SK-N-SH treated with all-trans-retinoic acid at 6 μM for 48 hours (cell line): Measurements from ENCODE around the gene ZNF514.
A peak's percentile ranks its signal among the peaks of the same experiment; 100 is the strongest.

ENCODE experiments used
- ATAC-seq: fragments of 200-7000 bp; cut with Tn5 transposase; 3 replicates; pipeline ENCODE4 v1.9.1; 2020; ENCODE audit warnings: mild to moderate bottlenecking, moderate library complexity
- ARNTL ChIP-seq: fragments of 450-650 bp; formaldehyde crosslinking; IDR thresholded peaks from 2 replicates; pipeline ENCODE4 v1.5.0; 2020; ENCODE audit warnings: low read depth, mild to moderate bottlenecking, moderate library complexity, borderline replicate concordance
- CREB5 ChIP-seq: fragments of 250-450 bp; sonication (Bioruptor Pico); IDR thresholded peaks from 2 replicates; pipeline ENCODE4 v1.5.1; 2020; ENCODE audit warnings: low read depth, mild to moderate bottlenecking, moderate library complexity
- CSRNP3 ChIP-seq: fragments of 250-450 bp; sonication (Bioruptor Pico); IDR thresholded peaks from 2 replicates; pipeline ENCODE4 v1.5.1; 2021; ENCODE audit warnings: mild to moderate bottlenecking, moderate library complexity
- GLIS3 ChIP-seq: fragments of 250-450 bp; sonication (Bioruptor Pico); IDR thresholded peaks from 2 replicates; pipeline ENCODE4 v1.5.0; 2020; ENCODE audit warnings: mild to moderate bottlenecking, moderate library complexity
- ISL1 ChIP-seq: fragments of 250-450 bp; sonication (Bioruptor Pico); IDR thresholded peaks from 2 replicates; pipeline ENCODE4 v2.1.2; 2022; ENCODE audit warnings: mild to moderate bottlenecking, moderate library complexity
- OSR1 ChIP-seq: fragments of 250-450 bp; sonication (Bioruptor Pico); IDR thresholded peaks from 2 replicates; pipeline ENCODE4 v1.8.0; 2022; ENCODE audit warnings: moderate library complexity, mild to moderate bottlenecking, inconsistent platforms
- POU6F1 ChIP-seq: fragments of 250-450 bp; sonication (Bioruptor Pico); IDR thresholded peaks from 2 replicates; pipeline ENCODE4 v1.8.0; 2021; ENCODE audit warnings: low read depth, mild to moderate bottlenecking, moderate library complexity, borderline replicate concordance
- RARB ChIP-seq: fragments of 250-450 bp; sonication (Bioruptor Pico); IDR thresholded peaks from 2 replicates; pipeline ENCODE4 v1.8.0; 2021; ENCODE audit warnings: mild to moderate bottlenecking, moderate library complexity
- SNAI2 ChIP-seq: fragments of 250-450 bp; sonication (Bioruptor Pico); IDR thresholded peaks from 2 replicates; pipeline ENCODE4 v1.5.0; 2020; ENCODE audit warnings: mild to moderate bottlenecking, moderate library complexity
- TCF4 ChIP-seq: fragments of 250-450 bp; sonication (Bioruptor Pico); IDR thresholded peaks from 2 replicates; pipeline ENCODE4 v1.8.0; 2021; ENCODE audit warnings: mild to moderate bottlenecking, moderate library complexity, borderline replicate concordance
- TOX ChIP-seq: fragments of 250-450 bp; sonication (Bioruptor Pico); IDR thresholded peaks from 2 replicates; pipeline ENCODE4 v1.8.0; 2021; ENCODE audit warnings: mild to moderate bottlenecking, moderate library complexity, borderline replicate concordance
- ZC3H10 ChIP-seq: fragments of 250-450 bp; sonication (Bioruptor Pico); IDR thresholded peaks from 2 replicates; pipeline ENCODE4 v1.5.1; 2021; ENCODE audit warnings: mild to moderate bottlenecking, moderate library complexity
- ZFP30 ChIP-seq: fragments of 450-650 bp; formaldehyde crosslinking; IDR thresholded peaks from 2 replicates; pipeline ENCODE4 v1.5.0; 2022; ENCODE audit warnings: mild to moderate bottlenecking, moderate library complexity
- ZNF565 ChIP-seq: fragments of 450-650 bp; formaldehyde crosslinking; conservative IDR thresholded peaks from 2 replicates; pipeline ENCODE4 v1.5.0; 2020; ENCODE audit warnings: low read depth, mild to moderate bottlenecking, moderate library complexity
- ZNF70 ChIP-seq: fragments of 450-650 bp; formaldehyde crosslinking; IDR thresholded peaks from 2 replicates; pipeline ENCODE4 v1.5.0; 2020; ENCODE audit warnings: mild to moderate bottlenecking, moderate library complexity
- ZNF8 ChIP-seq: fragments of 450-650 bp; formaldehyde crosslinking; IDR thresholded peaks from 2 replicates; pipeline ENCODE4 v1.5.0; 2020; ENCODE audit warnings: mild to moderate bottlenecking, moderate library complexity
- TF ChIP-seq, protein P1 (sequence below): fragments of 250-450 bp; sonication (Bioruptor Pico); IDR thresholded peaks from 2 replicates; pipeline ENCODE4 v1.5.0; 2020; ENCODE audit warnings: mild to moderate bottlenecking, moderate library complexity

Gene ZNF514

GRCh38 chr2:95121093-95121406 lies 38.6 kb downstream of the ZNF514 start (continued):
- no peak for TF ChIP-seq POU6F1
- TF ChIP-seq TCF4 (CRISPR knock-in tag) = no peak
- TF ChIP-seq CSRNP3 (CRISPR knock-in tag) = no peak

GRCh38 chr2:95115418-95115817 lies 44.2 kb downstream of the ZNF514 start:
- TF ChIP-seq GLIS3 (CRISPR knock-in tag) (no peak), ZNF70 (CRISPR knock-in tag) (no peak), ZC3H10 (CRISPR knock-in tag) (no peak), ARNTL (CRISPR knock-in tag) (no peak), TCF4 (CRISPR knock-in tag) (no peak), CREB5 (CRISPR knock-in tag) (no peak), ZNF8 (CRISPR knock-in tag) (no peak), SNAI2 (CRISPR knock-in tag) (no peak), TOX (CRISPR knock-in tag) (no peak), ZNF565 (CRISPR knock-in tag) (no peak), ISL1 (CRISPR knock-in tag) (no peak), POU6F1 (no peak), ZFP30 (CRISPR knock-in tag) (no peak), RARB (CRISPR knock-in tag) (no peak)
- TF ChIP-seq, protein P1, sequence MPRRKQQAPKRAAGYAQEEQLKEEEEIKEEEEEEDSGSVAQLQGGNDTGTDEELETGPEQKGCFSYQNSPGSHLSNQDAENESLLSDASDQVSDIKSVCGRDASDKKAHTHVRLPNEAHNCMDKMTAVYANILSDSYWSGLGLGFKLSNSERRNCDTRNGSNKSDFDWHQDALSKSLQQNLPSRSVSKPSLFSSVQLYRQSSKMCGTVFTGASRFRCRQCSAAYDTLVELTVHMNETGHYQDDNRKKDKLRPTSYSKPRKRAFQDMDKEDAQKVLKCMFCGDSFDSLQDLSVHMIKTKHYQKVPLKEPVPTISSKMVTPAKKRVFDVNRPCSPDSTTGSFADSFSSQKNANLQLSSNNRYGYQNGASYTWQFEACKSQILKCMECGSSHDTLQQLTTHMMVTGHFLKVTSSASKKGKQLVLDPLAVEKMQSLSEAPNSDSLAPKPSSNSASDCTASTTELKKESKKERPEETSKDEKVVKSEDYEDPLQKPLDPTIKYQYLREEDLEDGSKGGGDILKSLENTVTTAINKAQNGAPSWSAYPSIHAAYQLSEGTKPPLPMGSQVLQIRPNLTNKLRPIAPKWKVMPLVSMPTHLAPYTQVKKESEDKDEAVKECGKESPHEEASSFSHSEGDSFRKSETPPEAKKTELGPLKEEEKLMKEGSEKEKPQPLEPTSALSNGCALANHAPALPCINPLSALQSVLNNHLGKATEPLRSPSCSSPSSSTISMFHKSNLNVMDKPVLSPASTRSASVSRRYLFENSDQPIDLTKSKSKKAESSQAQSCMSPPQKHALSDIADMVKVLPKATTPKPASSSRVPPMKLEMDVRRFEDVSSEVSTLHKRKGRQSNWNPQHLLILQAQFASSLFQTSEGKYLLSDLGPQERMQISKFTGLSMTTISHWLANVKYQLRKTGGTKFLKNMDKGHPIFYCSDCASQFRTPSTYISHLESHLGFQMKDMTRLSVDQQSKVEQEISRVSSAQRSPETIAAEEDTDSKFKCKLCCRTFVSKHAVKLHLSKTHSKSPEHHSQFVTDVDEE (CRISPR knock-in tag) = no peak
- TF ChIP-seq, all 23 proteins: peak for 0
- ATAC-seq = peak; percentile 100

DNA sequence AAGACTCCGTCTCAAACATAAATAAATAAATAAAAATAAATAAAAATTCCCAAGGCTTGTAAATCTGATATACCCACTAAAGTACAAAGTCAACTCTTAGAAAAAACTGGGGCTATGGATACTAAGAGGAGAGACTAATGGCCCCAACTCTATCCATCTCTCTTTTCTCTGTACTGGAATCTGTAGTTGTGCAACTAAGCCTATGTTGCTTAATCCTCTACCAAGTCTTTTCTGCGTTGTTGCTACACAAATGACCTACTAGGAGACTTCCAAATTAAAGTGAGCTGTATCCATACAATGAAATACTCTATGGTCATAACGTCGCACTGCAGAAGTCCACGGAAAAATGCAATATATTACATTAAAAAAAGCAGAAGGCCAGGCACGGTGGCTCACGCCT lies 46.2 kb downstream of the ZNF514 start:
- no peak for TF ChIP-seq TCF4 (CRISPR knock-in tag)
- no peak for TF ChIP-seq SNAI2 (CRISPR knock-in tag)
- TF ChIP-seq OSR1 (CRISPR knock-in tag) = no peak
- no peak for TF ChIP-seq CSRNP3 (CRISPR knock-in tag)
- ATAC-seq = no peak

DNA sequence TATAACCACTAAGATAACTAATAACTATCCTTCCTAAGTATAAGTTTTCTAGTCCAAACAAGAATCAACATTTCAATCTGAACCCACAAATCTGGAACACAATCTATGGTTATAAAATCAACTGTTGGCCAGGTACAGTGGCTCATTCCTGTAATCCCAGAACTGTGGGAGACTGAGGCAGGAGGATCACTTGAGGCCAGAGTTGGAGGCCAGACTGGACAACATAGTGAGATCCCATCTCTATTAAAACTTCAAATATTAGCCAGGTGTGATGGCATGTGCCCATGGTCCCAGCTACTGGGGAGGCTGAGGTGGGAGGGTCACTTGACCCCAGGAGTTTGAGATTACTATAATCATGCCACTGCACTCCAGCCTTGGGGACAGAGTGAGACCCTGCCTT lies 49.3 kb downstream of the ZNF514 start:
- no peak for ATAC-seq
- TF ChIP-seq CREB5 (CRISPR knock-in tag) (no peak), ISL1 (CRISPR knock-in tag) (no peak), ARNTL (CRISPR knock-in tag) (no peak), SNAI2 (CRISPR knock-in tag) (no peak), ZNF565 (CRISPR knock-in tag) (no peak)
